ENCODE results near the gene GALNT10.

Gene GALNT10

DNA sequence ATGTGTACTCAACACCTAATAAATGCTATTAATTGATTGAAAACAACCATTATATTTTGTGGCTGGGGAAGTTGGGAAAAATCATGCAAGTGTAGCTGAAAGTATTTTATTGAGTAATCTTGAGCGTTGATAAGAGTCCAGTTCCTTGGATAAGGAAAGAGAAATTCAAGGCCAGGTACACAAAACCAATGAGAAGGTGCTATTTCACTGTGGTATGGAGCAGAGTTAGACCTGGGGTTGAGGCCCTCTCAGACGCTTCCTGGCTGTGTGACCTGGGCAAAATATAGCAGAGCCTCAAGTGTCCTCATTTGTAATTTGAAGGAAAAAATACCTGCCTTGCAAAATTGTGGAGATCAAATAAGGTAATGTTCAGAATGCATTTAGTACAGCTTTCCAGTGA lies 50.1 kb downstream of the GALNT10 start:
- Histone ChIP-seq H3K4me2 (ENCODE audit: low read length) (no peak overlapping the region), H3K4me3 (ENCODE audit: low read length) (no peak overlapping the region), H4K20me1 (ENCODE audit: control insufficient read depth, insufficient read depth, low read depth, low read length) (no peaks in the 10 kb centered on the region), H3K27ac (ENCODE audit: low read depth, low read length) (no peak overlapping the region), H3K9me3 (ENCODE audit: control insufficient read depth, insufficient read depth, low read length) (peaks cover 8% of the 10 kb centered on the region; the same call in 1 of the 2 replicates), H3F3A (ENCODE audit: control insufficient read depth, insufficient read depth) (no peaks in the 10 kb centered on the region), H3K27me3 (ENCODE audit: control insufficient read depth, low read length) (no peaks in the 10 kb centered on the region), H3K4me1 (ENCODE audit: control insufficient read depth, low read length) (peaks cover 10% of the 10 kb centered on the region), H3K9me2 (replicated peaks; ENCODE audit: control insufficient read depth, low read length) (no peaks in the 10 kb centered on the region), H3K79me2 (ENCODE audit: control insufficient read depth, low read length) (no peaks in the 10 kb centered on the region), H3K36me3 (ENCODE audit: control insufficient read depth, low read length) (no peaks in the 10 kb centered on the region)
- TF ChIP-seq EZH2phosphoT487 (IDR thresholded peaks at IDR 0.05; ENCODE audit: borderline replicate concordance, low read length), result no peak

DNA sequence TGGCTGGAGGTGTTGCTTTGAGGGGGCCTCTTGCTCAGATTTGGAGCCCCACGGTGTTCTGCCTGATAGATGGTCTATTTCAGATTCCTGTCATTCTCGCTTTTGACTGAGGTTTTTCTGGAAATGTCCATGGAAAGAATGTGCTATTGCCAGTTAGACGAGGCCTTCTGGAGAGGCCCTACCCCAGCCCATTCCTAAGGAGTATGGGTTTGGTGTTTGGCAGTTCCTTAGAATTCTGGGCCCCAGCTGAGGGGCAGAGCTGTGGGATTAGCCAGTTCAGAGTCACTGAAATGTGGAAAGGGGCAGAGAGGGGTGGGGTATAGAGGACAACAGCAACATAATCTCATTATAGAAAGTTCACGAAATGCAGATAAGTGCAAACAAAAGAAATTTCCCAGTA lies 50.5 kb downstream of the GALNT10 start:
- Histone ChIP-seq H4K20me1 (ENCODE audit: control insufficient read depth, insufficient read depth, low read depth, low read length) (no peaks in the 10 kb centered on the region), H3F3A (ENCODE audit: control insufficient read depth, insufficient read depth) (no peaks in the 10 kb centered on the region), H3K27ac (ENCODE audit: low read depth, low read length) (no peak overlapping the region), H3K4me1 (ENCODE audit: control insufficient read depth, low read length) (peaks cover 10% of the 10 kb centered on the region), H3K9me2 (replicated peaks; ENCODE audit: control insufficient read depth, low read length) (no peaks in the 10 kb centered on the region), H3K36me3 (ENCODE audit: control insufficient read depth, low read length) (no peaks in the 10 kb centered on the region), H3K4me2 (ENCODE audit: low read length) (no peak overlapping the region), H3K4me3 (ENCODE audit: low read length) (no peak overlapping the region), H3K9me3 (ENCODE audit: control insufficient read depth, insufficient read depth, low read length) (peaks cover 8% of the 10 kb centered on the region; the same call in 1 of the 2 replicates), H3K27me3 (ENCODE audit: control insufficient read depth, low read length) (no peaks in the 10 kb centered on the region), H3K79me2 (ENCODE audit: control insufficient read depth, low read length) (no peaks in the 10 kb centered on the region)
- TF ChIP-seq EZH2phosphoT487 (IDR thresholded peaks at IDR 0.05; ENCODE audit: borderline replicate concordance, low read length), result no peak
- TF ChIP-seq, protein P1, sequence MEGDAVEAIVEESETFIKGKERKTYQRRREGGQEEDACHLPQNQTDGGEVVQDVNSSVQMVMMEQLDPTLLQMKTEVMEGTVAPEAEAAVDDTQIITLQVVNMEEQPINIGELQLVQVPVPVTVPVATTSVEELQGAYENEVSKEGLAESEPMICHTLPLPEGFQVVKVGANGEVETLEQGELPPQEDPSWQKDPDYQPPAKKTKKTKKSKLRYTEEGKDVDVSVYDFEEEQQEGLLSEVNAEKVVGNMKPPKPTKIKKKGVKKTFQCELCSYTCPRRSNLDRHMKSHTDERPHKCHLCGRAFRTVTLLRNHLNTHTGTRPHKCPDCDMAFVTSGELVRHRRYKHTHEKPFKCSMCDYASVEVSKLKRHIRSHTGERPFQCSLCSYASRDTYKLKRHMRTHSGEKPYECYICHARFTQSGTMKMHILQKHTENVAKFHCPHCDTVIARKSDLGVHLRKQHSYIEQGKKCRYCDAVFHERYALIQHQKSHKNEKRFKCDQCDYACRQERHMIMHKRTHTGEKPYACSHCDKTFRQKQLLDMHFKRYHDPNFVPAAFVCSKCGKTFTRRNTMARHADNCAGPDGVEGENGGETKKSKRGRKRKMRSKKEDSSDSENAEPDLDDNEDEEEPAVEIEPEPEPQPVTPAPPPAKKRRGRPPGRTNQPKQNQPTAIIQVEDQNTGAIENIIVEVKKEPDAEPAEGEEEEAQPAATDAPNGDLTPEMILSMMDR (IDR thresholded peaks at IDR 0.05; ENCODE audit: low read depth, low read length, poor library complexity, severe bottlenecking), result no peak

DNA sequence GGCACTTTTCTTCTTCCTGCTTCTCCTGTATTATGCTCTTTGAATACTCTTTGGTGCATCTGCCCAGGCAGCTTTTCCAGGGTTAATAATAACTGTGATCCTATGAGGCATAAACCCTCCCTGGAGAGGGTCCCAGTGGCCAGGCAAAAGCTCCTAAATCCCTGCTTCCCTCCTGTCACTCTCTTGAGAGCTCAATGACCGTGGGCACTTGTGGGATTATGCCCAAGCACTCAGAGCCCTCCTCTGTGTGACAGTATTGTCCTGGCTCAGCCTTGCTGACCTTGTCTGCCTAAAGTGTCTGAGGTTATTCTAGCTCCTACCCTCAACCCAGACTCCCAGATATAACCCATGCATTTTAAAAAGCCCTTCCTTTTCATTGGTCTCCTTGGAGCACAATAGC lies 51.9 kb downstream of the GALNT10 start:
- Histone ChIP-seq H4K20me1 (ENCODE audit: control insufficient read depth, insufficient read depth, low read depth, low read length) (no peaks in the 10 kb centered on the region), H3K27ac (ENCODE audit: low read depth, low read length) (no peak overlapping the region), H3K4me2 (ENCODE audit: low read length) (no peak overlapping the region), H3K4me3 (ENCODE audit: low read length) (no peak overlapping the region), H3K79me2 (ENCODE audit: control insufficient read depth, low read length) (no peaks in the 10 kb centered on the region), H3K4me1 (ENCODE audit: control insufficient read depth, low read length) (peaks cover 10% of the 10 kb centered on the region), H3F3A (ENCODE audit: control insufficient read depth, insufficient read depth) (no peaks in the 10 kb centered on the region), H3K36me3 (ENCODE audit: control insufficient read depth, low read length) (no peaks in the 10 kb centered on the region), H3K9me2 (replicated peaks; ENCODE audit: control insufficient read depth, low read length) (no peaks in the 10 kb centered on the region), H3K27me3 (ENCODE audit: control insufficient read depth, low read length) (no peaks in the 10 kb centered on the region), H3K9me3 (ENCODE audit: control insufficient read depth, insufficient read depth, low read length) (peaks cover 8% of the 10 kb centered on the region; the same call in 1 of the 2 replicates)
- no peak for TF ChIP-seq EZH2phosphoT487 (IDR thresholded peaks at IDR 0.05; ENCODE audit: borderline replicate concordance, low read length)
- TF ChIP-seq, protein P1 (IDR thresholded peaks at IDR 0.05; ENCODE audit: low read depth, low read length, poor library complexity, severe bottlenecking), result no peak

GRCh38 chr5:154242964-154243376 lies 52.4 kb downstream of the GALNT10 start:
- H3K27ac ChIP-seq (ENCODE audit: low read depth, low read length), result no peak overlapping the region
- H3K4me1 ChIP-seq (ENCODE audit: control insufficient read depth, low read length), result peaks cover 10% of the 10 kb centered on the region
- no peak overlapping the region for H3K4me3 ChIP-seq (ENCODE audit: low read length)
- peaks cover 8% of the 10 kb centered on the region; the same call in 1 of the 2 replicates for H3K9me3 ChIP-seq (ENCODE audit: control insufficient read depth, insufficient read depth, low read length)
- H3K9me2 ChIP-seq (replicated peaks; ENCODE audit: control insufficient read depth, low read length), result no peaks in the 10 kb centered on the region
- no peaks in the 10 kb centered on the region for H3K36me3 ChIP-seq (ENCODE audit: control insufficient read depth, low read length)
- no peak for TF ChIP-seq EZH2phosphoT487 (IDR thresholded peaks at IDR 0.05; ENCODE audit: borderline replicate concordance, low read length)
- TF ChIP-seq, protein P1 (IDR thresholded peaks at IDR 0.05; ENCODE audit: low read depth, low read length, poor library complexity, severe bottlenecking), result no peak
- H3K4me2 ChIP-seq (ENCODE audit: low read length), result no peak overlapping the region
- H4K20me1 ChIP-seq (ENCODE audit: control insufficient read depth, insufficient read depth, low read depth, low read length), result no peaks in the 10 kb centered on the region
- H3K79me2 ChIP-seq (ENCODE audit: control insufficient read depth, low read length), result no peaks in the 10 kb centered on the region
- no peaks in the 10 kb centered on the region for H3F3A ChIP-seq (ENCODE audit: control insufficient read depth, insufficient read depth)
- H3K27me3 ChIP-seq (ENCODE audit: control insufficient read depth, low read length), result no peaks in the 10 kb centered on the region
